Measurements from ENCODE around the gene ZFX.

DNA sequence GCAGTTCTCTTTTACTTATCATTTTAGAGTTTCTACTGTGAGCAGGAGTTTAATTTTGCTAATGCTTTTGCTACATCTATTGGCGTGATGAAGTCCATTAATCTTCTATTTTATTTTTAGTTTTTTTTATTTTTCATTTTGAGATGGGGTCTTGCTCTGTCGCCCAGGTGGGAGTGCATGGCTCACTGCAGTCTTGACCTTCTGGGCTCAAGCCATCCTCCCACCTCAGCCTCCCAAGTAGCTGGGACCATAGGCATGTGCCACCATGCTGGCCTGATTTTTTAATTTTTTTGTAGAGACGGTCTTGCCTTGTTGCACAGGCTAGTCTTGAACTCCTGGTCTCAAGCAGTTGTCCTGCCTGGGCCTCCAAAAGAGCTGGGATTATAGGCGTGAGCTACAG lies 9.4 kb downstream of the ZFX start:
- TF ChIP-seq, protein P1, sequence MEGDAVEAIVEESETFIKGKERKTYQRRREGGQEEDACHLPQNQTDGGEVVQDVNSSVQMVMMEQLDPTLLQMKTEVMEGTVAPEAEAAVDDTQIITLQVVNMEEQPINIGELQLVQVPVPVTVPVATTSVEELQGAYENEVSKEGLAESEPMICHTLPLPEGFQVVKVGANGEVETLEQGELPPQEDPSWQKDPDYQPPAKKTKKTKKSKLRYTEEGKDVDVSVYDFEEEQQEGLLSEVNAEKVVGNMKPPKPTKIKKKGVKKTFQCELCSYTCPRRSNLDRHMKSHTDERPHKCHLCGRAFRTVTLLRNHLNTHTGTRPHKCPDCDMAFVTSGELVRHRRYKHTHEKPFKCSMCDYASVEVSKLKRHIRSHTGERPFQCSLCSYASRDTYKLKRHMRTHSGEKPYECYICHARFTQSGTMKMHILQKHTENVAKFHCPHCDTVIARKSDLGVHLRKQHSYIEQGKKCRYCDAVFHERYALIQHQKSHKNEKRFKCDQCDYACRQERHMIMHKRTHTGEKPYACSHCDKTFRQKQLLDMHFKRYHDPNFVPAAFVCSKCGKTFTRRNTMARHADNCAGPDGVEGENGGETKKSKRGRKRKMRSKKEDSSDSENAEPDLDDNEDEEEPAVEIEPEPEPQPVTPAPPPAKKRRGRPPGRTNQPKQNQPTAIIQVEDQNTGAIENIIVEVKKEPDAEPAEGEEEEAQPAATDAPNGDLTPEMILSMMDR (conservative IDR thresholded peaks at IDR 0.05 in 1 of 2, IDR thresholded peaks at IDR 0.05 in 1 of 2; ENCODE audit: low read depth in 1 of 2, low read length in 2 of 2), result no peak
- TF ChIP-seq EZH2 (IDR thresholded peaks at IDR 0.05; ENCODE audit: low read length, missing control alignments), result no peak
